Activated CD4-positive, CD25-positive, alpha-beta regulatory T cell treated with anti-CD3 and anti-CD28 coated beads, Interleukin-2, amount 50 U/mL, for 16 hours (primary cell): ENCODE data around the gene ZDHHC11.
"Not testable (repeated sequence)": the region's sequence is repeated elsewhere in the genome, so short reads cannot be mapped to it uniquely, and the experiment has no call there.

Experiments
- DNase-seq: peaks from one replicate; pipeline ENCODE4 v3.0.0-alpha.2; 2020; ENCODE audit warnings: low read depth, low spot score

ZDHHC11 gene

GRCh38 chr5:761854-762710 is 88.7 kb downstream of the ZDHHC11 start:
- no peak for DNase-seq

DNA sequence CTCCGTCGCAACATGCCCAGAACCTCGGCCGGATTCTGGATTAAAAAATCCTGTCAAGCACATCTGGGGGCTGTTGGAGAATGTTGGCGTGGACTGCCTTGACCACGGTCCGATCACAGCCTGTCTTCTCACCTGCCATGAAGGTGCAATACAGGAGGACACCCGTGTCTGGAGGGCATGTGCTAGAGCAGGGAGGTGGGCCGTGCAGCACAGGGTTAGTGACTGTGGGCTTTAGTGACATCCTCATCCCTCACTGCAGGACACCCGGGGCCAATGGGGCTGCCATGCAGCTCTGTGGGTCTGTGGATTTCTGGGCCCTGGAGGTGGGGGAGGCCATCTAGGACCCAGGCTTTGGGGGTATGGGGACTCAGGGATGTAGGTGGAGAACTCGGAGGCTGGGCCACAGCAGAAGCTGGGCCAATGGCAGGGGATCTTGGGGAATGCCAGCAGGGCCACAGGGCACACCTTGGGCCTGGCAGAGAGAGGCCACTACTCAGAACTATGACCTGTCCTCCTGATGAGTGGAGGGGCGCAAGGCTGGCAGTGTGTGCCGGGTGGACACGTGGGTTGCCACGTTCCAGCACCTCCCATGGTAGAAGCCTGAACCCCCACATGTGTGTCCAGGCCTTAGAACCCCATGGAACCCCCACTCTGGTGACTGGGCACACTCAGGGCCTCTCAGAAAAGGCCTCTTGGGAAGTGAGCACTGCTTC is 89.6 kb downstream of the ZDHHC11 start:
- DNase-seq: no peak

DNA sequence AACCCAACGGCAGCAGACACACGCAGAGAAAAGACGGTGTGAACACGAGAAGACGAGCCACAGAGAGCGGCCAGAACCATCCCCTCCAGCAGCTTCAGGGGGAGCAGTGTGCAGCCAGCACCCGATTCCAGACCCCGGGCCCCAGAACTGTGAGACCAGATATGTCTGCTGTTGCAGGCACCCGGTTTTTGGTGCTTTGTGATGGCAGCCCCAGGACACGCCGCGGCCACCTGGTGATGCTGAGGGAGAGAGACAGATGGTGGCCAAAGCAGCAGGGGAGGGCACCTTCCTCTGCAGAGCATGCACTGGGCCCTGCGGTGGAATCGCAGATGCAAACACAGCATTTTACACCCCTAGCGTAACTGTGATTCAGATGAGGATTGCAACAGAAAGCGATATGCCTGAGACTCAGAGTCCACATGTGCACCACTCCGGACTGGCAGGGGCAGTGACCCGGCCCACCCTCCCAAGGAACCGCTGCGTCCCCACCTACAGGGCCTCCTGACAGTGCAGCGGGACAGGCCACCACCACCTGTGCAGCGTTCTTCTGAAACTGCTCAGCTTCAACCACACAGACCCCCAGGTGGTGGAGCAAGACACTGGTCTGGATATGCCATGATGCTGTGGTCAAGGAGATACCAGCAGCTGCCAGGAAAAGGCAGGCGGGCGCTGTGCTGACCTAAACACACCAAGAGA is 90.3 kb downstream of the ZDHHC11 start:
- DNase-seq: no peak

- DNase-seq: no peak
These were observed 90.9 kb downstream of the ZDHHC11 start for GRCh38 chr5:759781-760362.

DNA sequence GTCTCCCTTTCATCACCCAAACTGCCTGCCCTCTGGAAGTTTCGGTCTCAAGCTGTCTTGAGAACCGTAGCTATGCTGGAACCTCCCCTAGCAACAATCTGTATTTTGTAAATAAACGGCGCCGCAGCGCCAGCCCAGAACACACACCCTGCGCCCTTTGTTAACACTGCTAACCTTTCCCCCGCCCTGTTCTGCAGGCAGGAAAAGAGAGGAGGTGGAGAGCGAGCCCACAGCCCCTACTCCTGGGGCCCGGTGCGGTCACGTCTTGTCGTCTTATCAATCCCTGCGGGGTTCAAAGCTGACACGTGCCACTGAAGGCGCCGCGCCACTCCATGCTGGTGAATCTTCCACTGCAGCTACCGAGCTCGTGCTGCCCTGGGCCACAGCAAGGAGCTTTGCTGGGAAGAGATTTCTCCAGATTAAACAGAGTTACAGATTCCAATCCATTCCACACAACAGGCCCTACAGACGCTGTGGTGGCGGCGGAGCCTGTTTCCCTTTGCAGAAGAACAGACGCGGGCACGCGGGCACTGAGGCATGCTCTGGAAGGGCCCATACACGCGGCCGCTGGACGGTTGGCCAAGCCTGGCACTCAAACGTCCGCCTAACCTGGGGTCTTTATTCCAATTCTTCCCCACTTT is 91.6 kb downstream of the ZDHHC11 start:
- peak; percentile 33 for DNase-seq

DNA sequence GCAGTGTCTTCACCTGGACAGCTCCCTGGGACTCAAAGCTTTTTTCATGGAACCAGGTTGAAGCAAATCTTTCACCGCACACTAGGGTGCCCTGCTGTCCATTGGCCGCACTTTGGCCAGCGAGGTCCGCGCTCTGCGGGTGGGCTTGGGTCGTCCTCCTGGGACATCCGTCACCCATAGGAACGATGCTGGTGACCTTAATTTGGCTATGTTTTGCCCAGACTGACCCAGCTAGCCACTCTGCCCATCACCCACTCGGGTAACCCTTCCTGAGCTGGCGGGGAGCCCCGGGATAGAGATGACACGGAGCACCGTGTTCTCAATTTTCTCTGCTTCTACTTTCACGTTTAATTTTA is 92.1 kb downstream of the ZDHHC11 start:
- no peak for DNase-seq

DNA sequence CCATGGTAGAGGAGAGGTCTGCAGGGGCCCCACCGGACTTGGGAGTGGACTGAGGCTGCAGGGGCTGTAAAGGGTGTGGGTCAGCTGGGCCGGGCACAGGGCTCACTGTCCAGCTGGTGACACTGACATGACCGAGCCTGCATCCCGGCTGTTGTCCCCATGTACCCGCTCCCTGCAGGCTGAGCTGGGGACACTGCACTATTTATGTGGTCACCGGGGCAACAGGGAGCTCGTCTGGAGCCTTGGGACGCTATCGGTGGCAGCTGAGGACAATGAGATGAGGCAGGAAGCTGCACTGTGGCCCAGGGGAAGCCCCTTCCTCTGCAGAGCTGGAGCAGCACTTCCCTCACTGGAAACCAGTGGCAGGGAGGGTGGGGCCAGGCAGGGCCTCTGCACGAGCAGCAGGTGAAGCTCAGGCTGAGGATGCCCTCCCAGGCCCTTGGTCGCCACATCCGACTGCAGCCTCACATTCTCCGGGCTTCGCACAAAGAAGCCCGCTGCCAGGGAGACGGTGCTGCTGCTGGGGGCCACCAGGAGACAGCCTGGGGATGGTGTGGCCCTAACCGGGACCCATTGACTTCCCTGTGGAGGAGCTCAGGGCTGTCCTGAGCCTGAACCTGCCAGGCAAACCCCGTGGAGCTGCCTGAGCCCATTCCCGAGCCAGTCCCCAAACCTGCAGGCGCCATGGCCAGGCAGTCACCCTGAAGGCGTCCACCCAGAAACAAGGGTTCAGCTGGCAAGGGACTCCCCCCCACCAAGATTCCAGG is 92.7 kb downstream of the ZDHHC11 start:
- DNase-seq: no peak

DNA sequence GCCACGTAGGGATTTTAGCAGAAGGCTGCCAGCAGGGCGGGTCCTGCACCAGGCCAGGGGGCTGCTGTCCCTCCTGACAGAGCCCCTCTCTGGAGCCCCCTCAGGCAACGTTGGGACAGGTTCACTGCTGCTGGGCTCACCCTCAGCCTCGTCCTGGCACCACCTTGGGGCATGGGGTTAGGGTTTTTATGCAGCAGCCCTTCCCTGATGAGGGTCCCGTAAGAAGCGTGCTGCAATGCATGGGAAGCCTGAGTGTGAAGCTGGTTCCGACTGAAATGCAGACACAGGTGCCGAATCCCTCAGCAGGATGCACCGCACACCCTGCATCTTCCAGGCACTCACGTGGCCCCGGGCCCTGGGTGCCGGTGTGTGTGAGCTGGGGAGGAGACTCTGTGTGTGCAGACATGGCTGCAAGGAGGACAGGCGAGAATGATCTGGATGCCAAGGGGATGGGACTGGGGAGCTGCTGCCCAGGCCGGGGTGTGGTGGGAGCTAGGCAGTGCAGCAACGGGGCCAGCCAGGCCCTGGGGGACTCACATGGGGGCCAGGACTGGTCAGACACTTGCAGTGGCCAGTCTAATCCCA is 93.3 kb downstream of the ZDHHC11 start:
- DNase-seq: no peak

DNA sequence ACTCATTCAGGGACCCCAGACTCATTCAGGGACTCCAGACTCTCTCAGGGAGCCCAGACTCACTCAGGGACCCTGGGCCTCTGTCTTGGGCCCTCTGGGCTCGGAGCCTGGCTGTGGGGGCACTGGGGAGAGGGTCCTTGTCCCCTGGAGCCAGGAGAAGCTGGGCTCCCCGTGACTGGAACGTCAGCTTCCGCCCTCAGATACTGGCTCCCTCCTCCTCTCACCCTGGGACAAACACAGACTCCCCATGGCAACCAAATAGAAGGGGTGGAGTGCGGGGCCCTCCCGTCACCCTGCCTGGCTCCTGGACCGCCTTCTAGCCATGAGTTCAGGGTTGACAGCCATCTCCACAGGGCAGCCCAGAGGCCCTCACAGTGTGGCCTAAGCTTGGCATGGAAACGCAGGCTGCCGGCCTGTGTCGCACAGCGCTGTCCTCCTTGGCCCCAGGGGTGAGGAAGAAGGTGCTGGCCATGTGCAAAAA is 93.9 kb downstream of the ZDHHC11 start:
- no peak for DNase-seq

DNA sequence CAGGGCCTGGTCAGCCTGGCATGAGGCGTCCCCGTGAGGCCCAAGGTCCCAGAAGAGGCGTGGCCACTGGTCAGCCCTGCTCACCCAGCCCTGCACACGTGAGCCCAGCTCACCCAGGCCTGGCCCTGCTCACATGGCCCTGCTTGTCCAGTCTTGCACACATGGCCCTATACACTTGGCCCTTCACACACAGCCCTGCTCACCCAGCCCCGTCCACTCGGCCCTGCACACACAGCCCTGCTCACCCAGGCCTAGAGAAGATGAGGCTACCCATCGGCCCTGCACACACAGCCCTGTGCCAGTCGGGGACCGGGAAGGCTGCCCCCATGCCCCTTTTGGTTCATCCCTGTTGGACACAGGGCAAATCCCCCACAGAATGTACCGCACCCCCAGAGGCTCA is 94.6 kb downstream of the ZDHHC11 start:
- DNase-seq: no peak

GRCh38 chr5:754143-754632 is 96.6 kb downstream of the ZDHHC11 start:
- not testable (repeated sequence) for DNase-seq

- DNase-seq: not testable (repeated sequence)
These were observed 97.1 kb downstream of the ZDHHC11 start for GRCh38 chr5:753567-754142.

- DNase-seq: not testable (repeated sequence)
These were observed 98.2 kb downstream of the ZDHHC11 start for GRCh38 chr5:752532-753115.

- not testable (repeated sequence) for DNase-seq
These were observed 98.8 kb downstream of the ZDHHC11 start for GRCh38 chr5:751992-752391.

- DNase-seq: no peak
These were observed 99.3 kb downstream of the ZDHHC11 start for GRCh38 chr5:751496-751895.

- DNase-seq: not testable (repeated sequence)
These were observed 100.6 kb downstream of the ZDHHC11 start for GRCh38 chr5:750226-750625.

- DNase-seq: no peak
These were observed 101.6 kb downstream of the ZDHHC11 start for GRCh38 chr5:749101-749670.

DNA sequence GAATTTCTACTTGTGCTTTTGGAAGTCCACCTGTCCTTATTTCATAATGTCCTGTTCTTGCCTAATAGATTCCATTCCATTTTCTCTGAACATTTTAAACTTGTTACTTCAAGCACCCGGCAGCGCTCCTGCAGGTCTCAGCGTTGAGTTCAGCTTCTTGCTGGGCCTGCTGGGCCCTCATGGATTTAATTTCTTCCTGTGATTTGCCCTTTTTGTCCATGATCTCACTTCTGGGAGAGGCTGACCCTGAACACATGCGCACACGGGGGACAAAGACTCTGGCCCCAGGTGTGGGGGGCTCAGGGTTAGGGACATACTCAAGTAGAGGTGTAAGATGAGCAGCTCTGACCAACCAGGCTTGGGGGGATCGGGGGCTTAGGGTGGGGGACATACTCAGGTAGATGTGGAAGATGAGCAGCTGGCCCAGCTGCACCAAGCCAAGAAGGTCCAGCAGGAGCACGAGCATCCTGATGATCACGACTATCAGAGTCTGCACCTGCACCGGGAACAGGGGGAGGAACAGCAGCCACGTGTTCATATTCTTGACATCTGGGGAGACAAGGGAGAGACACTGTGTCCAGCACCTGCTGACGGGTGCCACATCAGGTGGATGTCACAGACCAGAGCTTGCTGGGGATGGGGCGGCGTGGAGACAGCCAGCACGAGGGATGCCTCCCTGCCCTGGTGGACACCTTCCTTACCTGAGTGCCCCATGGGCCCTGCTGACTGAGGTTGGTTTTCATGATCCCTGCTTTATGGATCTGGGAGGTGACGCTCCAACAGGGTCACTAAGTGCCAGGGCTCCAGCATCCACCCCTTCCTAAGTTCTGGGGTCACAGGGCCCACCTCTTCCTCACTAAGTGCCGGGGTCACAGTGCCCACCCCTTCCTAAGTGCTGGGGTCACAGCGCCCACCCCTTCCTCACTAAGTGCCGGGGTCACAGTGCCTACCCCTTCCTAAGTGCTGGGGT is 102.5 kb downstream of the ZDHHC11 start:
- not testable (repeated sequence) for DNase-seq
